Spleen (tissue), 11 donors: Measurements from ENCODE around the gene MACROD2. TPM values are rescaled to one million over a fixed set of nuclear protein-coding genes. Genes with fewer than 3 reads are reported as not detected.

Experiments used
- DNase-seq: peaks from one replicate; pipeline ENCODE4 v3.0.0-alpha.2; 2020
- H3K27ac ChIP-seq, 8 donors: fragments of 200-600 bp; sonication (generic) in 7 of 8; 1 replicate in 4 of 8; 2 replicates in 4 of 8; pipeline versions ENCODE4 v1.5.0 to v1.8.0; 2016 to 2021; ENCODE audit warnings: inconsistent platforms in 4 of 8, mild to moderate bottlenecking in 4 of 8, moderate library complexity in 1 of 8
- H3K27me3 ChIP-seq, 7 donors: fragments of 200-600 bp; sonication (generic) in 6 of 7; replicated peaks in 1 of 7; 1 replicate in 4 of 7; 2 replicates in 3 of 7; pipeline versions ENCODE4 v1.5.0 to v1.8.0; 2016 to 2021; ENCODE audit warnings: inconsistent platforms in 3 of 7, mild to moderate bottlenecking in 1 of 7
- H3K36me3 ChIP-seq, 6 donors: fragments of 200-600 bp; sonication (generic) in 5 of 6; 1 replicate in 4 of 6; 2 replicates in 2 of 6; pipeline versions ENCODE4 v1.5.0 to v1.8.0; 2016 to 2021; ENCODE audit warnings: inconsistent platforms in 2 of 6
- H3K4me1 ChIP-seq, 6 donors: fragments of 200-600 bp; sonication (generic) in 5 of 6; 1 replicate in 3 of 6; 2 replicates in 3 of 6; pipeline versions ENCODE4 v1.5.0 to v1.8.0; 2016 to 2021; ENCODE audit warnings: inconsistent platforms in 3 of 6
- H3K4me3 ChIP-seq, 8 donors: fragments of 200-600 bp; sonication (generic) in 7 of 8; 1 replicate in 4 of 8; 2 replicates in 4 of 8; pipeline versions ENCODE4 v1.5.0 to v1.8.0; 2016 to 2021; ENCODE audit warnings: inconsistent platforms in 4 of 8, mild to moderate bottlenecking in 4 of 8, moderate library complexity in 2 of 8
- H3K9me3 ChIP-seq, 8 donors: fragments of 200-600 bp; sonication (generic) in 7 of 8; 1 replicate in 4 of 8; 2 replicates in 4 of 8; pipeline versions ENCODE4 v1.5.0 to v1.8.0; 2016 to 2021; ENCODE audit warnings: inconsistent platforms in 4 of 8
- CTCF ChIP-seq, 11 experiments: fragments of 200-600 bp in 7 of 11; fragments of 450-650 bp in 4 of 11; sonication (generic) in 4 of 11; IDR thresholded peaks in 8 of 11; conservative IDR thresholded peaks in 3 of 11; 1 replicate in 7 of 11; 2 replicates in 4 of 11; pipeline versions ENCODE4 v1.4.0 to v1.8.0; 2016 to 2021; ENCODE audit warnings: antibody characterized with exemption in 11 of 11, inconsistent platforms in 4 of 11, mild to moderate bottlenecking in 1 of 11
- POLR2A ChIP-seq, 3 donors: fragments of 450-650 bp; IDR thresholded peaks; one replicate each; pipeline ENCODE4 v1.5.1; 2017; ENCODE audit warnings: antibody characterized with exemption in 3 of 3, mild to moderate bottlenecking in 1 of 3
- POLR2AphosphoS5 ChIP-seq, 3 donors: sonication (generic); formaldehyde crosslinking; IDR thresholded peaks; one replicate each; pipeline ENCODE4 v1.5.1; 2017; ENCODE audit warnings: antibody characterized with exemption in 3 of 3
- WGBS, 5 donors: extraction: QIAGEN DNeasy Blood & Tissue Kit in 3 of 5; methylation state at CpG; one replicate each; pipeline versions ENCODE4 v1.1.5 to v1.1.7; 2013 to 2018; 5-methylcytosine and 5-hydroxymethylcytosine counted together
- intact Hi-C: fragments of 100-400 bp; cut with DNase I; formaldehyde crosslinking; loops from one replicate; pipeline ENCODE4 v1.15.0; 2023; ENCODE audit warnings: low total_unique reads
- polyA plus RNA-seq, 3 donors: library from polyadenylated mRNA; stranded (reverse); fragments of 200-250 nt; gene quantifications; one replicate each; pipeline ENCODE4 v1.2.1, GENCODE V29; 2013
- total RNA-seq, 7 donors: library from RNA; depleted of rRNA in 3 of 7; stranded (reverse); fragments of >200 nt in 3 of 7; fragmentation: NEBNext Ultra II Directional in 4 of 7; extraction: Animal tissue kit (Norgen Biotek cat#: 25700) in 4 of 7; gene quantifications; one replicate each; pipeline versions ENCODE4 v1.1.0 to v1.2.1, GENCODE V29; 2016 to 2021
- donor health status: healthy with polysubstance abuse.
- donor health status: DM: no; HTN: no; CAD: no; lungs with moderate emphysema.
- donor health status: DM: no; HTN: no; CAD: no.
- donor health status: Bipolar disorder and iron deficiency.
- donor health status: healthy.
- donor health status: DM: no; HTN: no; CAD: no.
- donor health status: DM: yes; HTN: yes; CAD: no.

Gene MACROD2
- total and polyA plus RNA-seq, 10 donors, result 1.5 to 4.7 (median 3.4) TPM

GRCh38 chr20:14928083-14928482 is 932.8 kb downstream of the MACROD2 start:
- Histone ChIP-seq H3K27me3 (no peaks in the 10 kb centered on the region), H3K4me3 (no peak overlapping the region), H3K27ac (no peak overlapping the region), H3K9me3 (peaks cover 0 to 29% (median 2%) of the 10 kb centered on the region in 8 donors), H3K36me3 (no peaks in the 10 kb centered on the region), H3K4me1 (no peaks in the 10 kb centered on the region)
- intact Hi-C loops, result loop anchor here (10.0 kb wide), 1 partner anchor 57 kb away; no protein-coding TSS in a partner anchor
- no peak for DNase-seq
- TF ChIP-seq POLR2AphosphoS5 (IDR thresholded peaks at IDR 0.05), result no peak
- no peak for TF ChIP-seq CTCF (IDR thresholded peaks at IDR 0.05 in 8 of 11, conservative IDR thresholded peaks at IDR 0.05 in 3 of 11)
- no peak for TF ChIP-seq POLR2A (IDR thresholded peaks at IDR 0.05)
- 6 to 33% (median 22%) methylated on average over 3 of the region's 3 CpGs for WGBS, 5 donors

GRCh38 chr20:14929388-14929787 is 934.1 kb downstream of the MACROD2 start:
- H3K36me3 ChIP-seq, result no peaks in the 10 kb centered on the region
- no peak for DNase-seq
- peaks cover 0 to 29% (median 2%) of the 10 kb centered on the region in 8 donors for H3K9me3 ChIP-seq
- H3K4me1 ChIP-seq, result no peaks in the 10 kb centered on the region
- no peak overlapping the region for H3K27ac ChIP-seq
- intact Hi-C loops, result loop anchor here (10.0 kb wide), 1 partner anchor 55 kb away; no protein-coding TSS in a partner anchor
- 94 to 96% (median 95%) methylated on average over 8 of the region's 8 CpGs for WGBS, 5 donors
- TF ChIP-seq POLR2AphosphoS5 (IDR thresholded peaks at IDR 0.05) (no peak), CTCF (IDR thresholded peaks at IDR 0.05 in 8 of 11, conservative IDR thresholded peaks at IDR 0.05 in 3 of 11) (no peak), POLR2A (IDR thresholded peaks at IDR 0.05) (no peak)
- no peak overlapping the region for H3K4me3 ChIP-seq
- H3K27me3 ChIP-seq, result no peaks in the 10 kb centered on the region

- no peaks in the 10 kb centered on the region for H3K4me1 ChIP-seq
- TF ChIP-seq POLR2A (IDR thresholded peaks at IDR 0.05) (no peak), POLR2AphosphoS5 (IDR thresholded peaks at IDR 0.05) (no peak), CTCF (IDR thresholded peaks at IDR 0.05 in 8 of 11, conservative IDR thresholded peaks at IDR 0.05 in 3 of 11) (no peak)
- intact Hi-C loops, result no loop called here
- H3K4me3 ChIP-seq, result no peak overlapping the region
- no peaks in the 10 kb centered on the region for H3K36me3 ChIP-seq
- no peak for DNase-seq
- no peak overlapping the region for H3K27ac ChIP-seq
- 86 to 89% (median 87%) methylated on average over 4 of the region's 4 CpGs for WGBS, 5 donors
- H3K27me3 ChIP-seq, result no peaks in the 10 kb centered on the region
- H3K9me3 ChIP-seq, result peaks cover 0 to 23% (median 2%) of the 10 kb centered on the region in 8 donors
Observed at GRCh38 chr20:14932040-14932439, 936.7 kb downstream of the MACROD2 start.

- no peaks in the 10 kb centered on the region for H3K36me3 ChIP-seq
- WGBS, 5 donors, result 46 to 89% (median 63%) methylated on average over 1 of the region's 1 CpG
- H3K4me3 ChIP-seq, result no peak overlapping the region
- no peak overlapping the region for H3K27ac ChIP-seq
- TF ChIP-seq POLR2AphosphoS5 (IDR thresholded peaks at IDR 0.05) (no peak), CTCF (IDR thresholded peaks at IDR 0.05 in 8 of 11, conservative IDR thresholded peaks at IDR 0.05 in 3 of 11) (no peak), POLR2A (IDR thresholded peaks at IDR 0.05) (no peak)
- H3K9me3 ChIP-seq, result peaks cover 0 to 24% (median 14%) of the 10 kb centered on the region in 8 donors
- no peaks in the 10 kb centered on the region for H3K4me1 ChIP-seq
- DNase-seq, result no peak
- no peaks in the 10 kb centered on the region for H3K27me3 ChIP-seq
- intact Hi-C loops, result no loop called here
Observed at GRCh38 chr20:14935285-14935684, 940.0 kb downstream of the MACROD2 start.
